TTC549 (cell line): ENCODE results near the gene VPS4A.
"Not testable (repeated sequence)": the region's sequence is repeated elsewhere in the genome, so short reads cannot be mapped to it uniquely, and the experiment has no call there.

Experiments
- FAIRE-seq: peaks from 2 replicates; lab custom pipeline; 2012; peaks lifted over from hg19 to GRCh38; lab: Jason Lieb, UNC

Gene VPS4A

GRCh38 chr16:69310653-69311532 is at the start of gene VPS4A:
VPS4A (plus strand) TSS chr16:69311350; CDS start chr16:69311512, 162 bp downstream.
- FAIRE-seq: no peak

GRCh38 chr16:69266334-69267063 is 44.7 kb upstream of the VPS4A start:
- no peak for FAIRE-seq

- FAIRE-seq: no peak
Measured at GRCh38 chr16:69267633-69268032, 43.5 kb upstream of the VPS4A start.

GRCh38 chr16:69270395-69270794 is 40.8 kb upstream of the VPS4A start:
- no peak for FAIRE-seq

GRCh38 chr16:69270831-69271230 is 40.3 kb upstream of the VPS4A start:
- no peak for FAIRE-seq

GRCh38 chr16:69273009-69273408 is 38.1 kb upstream of the VPS4A start:
- FAIRE-seq: no peak

GRCh38 chr16:69274699-69275235 is 36.4 kb upstream of the VPS4A start:
- FAIRE-seq: no peak

GRCh38 chr16:69276148-69277115 is 34.7 kb upstream of the VPS4A start:
- FAIRE-seq: no peak

GRCh38 chr16:69277413-69277812 is 33.7 kb upstream of the VPS4A start:
- FAIRE-seq: no peak

GRCh38 chr16:69283851-69284250 is 27.3 kb upstream of the VPS4A start:
- FAIRE-seq: no peak

- no peak for FAIRE-seq
Measured at GRCh38 chr16:69285240-69285639, 25.9 kb upstream of the VPS4A start.

GRCh38 chr16:69286941-69287713 is 24.0 kb upstream of the VPS4A start:
- FAIRE-seq: peak; percentile 89

GRCh38 chr16:69291657-69292056 is 19.5 kb upstream of the VPS4A start:
- not testable (repeated sequence) for FAIRE-seq

- FAIRE-seq: no peak
Measured at GRCh38 chr16:69293401-69293800, 17.7 kb upstream of the VPS4A start.

GRCh38 chr16:69294051-69294450 is 17.1 kb upstream of the VPS4A start:
- FAIRE-seq: no peak

- not testable (repeated sequence) for FAIRE-seq
Measured at GRCh38 chr16:69296771-69297170, 14.4 kb upstream of the VPS4A start.

GRCh38 chr16:69298261-69298660 is 12.9 kb upstream of the VPS4A start:
- FAIRE-seq: no peak

- no peak for FAIRE-seq
Measured at GRCh38 chr16:69301187-69301586, 10.0 kb upstream of the VPS4A start.

GRCh38 chr16:69301861-69302260 is 9.3 kb upstream of the VPS4A start:
- no peak for FAIRE-seq

- no peak for FAIRE-seq
Measured at GRCh38 chr16:69302301-69302700, 8.8 kb upstream of the VPS4A start.

GRCh38 chr16:69306031-69306430 is 5.1 kb upstream of the VPS4A start:
- no peak for FAIRE-seq
